Dendritic cell treated with granulocyte-macrophage colony-stimulating factor and Interleukin-4, amounts not matched to agents 40 ng/mL and 50 ng/mL, for 4 days (primary cell): Measurements from ENCODE around the gene ZNF579.
A peak's percentile ranks its signal among the peaks of the same experiment; 100 is the strongest.

Source experiments
- H3K27ac Mint-ChIP-seq: one replicate; pipeline ENCODE4 v1.8.0; 2022; ENCODE audit warnings: mild to moderate bottlenecking, mixed read lengths
- H3K27me3 Mint-ChIP-seq: one replicate; pipeline ENCODE4 v1.8.0; 2022; ENCODE audit warnings: mild to moderate bottlenecking, mixed read lengths
- H3K36me3 Mint-ChIP-seq: one replicate; pipeline ENCODE4 v1.8.0; 2022; ENCODE audit warnings: low read depth, mixed read lengths
- H3K4me1 Mint-ChIP-seq: one replicate; pipeline ENCODE4 v1.8.0; 2022; ENCODE audit warnings: low read depth, mixed read lengths
- H3K4me3 Mint-ChIP-seq: one replicate; pipeline ENCODE4 v1.8.0; 2022; ENCODE audit warnings: mild to moderate bottlenecking, moderate library complexity, mixed read lengths
- H3K9me3 Mint-ChIP-seq: one replicate; pipeline ENCODE4 v1.8.0; 2022; ENCODE audit warnings: mixed read lengths
- intact Hi-C: fragments of 100-400 bp; cut with micrococcal nuclease; formaldehyde crosslinking; loops from one replicate; pipeline ENCODE4 v1.15.0; 2022

Gene ZNF579

DNA sequence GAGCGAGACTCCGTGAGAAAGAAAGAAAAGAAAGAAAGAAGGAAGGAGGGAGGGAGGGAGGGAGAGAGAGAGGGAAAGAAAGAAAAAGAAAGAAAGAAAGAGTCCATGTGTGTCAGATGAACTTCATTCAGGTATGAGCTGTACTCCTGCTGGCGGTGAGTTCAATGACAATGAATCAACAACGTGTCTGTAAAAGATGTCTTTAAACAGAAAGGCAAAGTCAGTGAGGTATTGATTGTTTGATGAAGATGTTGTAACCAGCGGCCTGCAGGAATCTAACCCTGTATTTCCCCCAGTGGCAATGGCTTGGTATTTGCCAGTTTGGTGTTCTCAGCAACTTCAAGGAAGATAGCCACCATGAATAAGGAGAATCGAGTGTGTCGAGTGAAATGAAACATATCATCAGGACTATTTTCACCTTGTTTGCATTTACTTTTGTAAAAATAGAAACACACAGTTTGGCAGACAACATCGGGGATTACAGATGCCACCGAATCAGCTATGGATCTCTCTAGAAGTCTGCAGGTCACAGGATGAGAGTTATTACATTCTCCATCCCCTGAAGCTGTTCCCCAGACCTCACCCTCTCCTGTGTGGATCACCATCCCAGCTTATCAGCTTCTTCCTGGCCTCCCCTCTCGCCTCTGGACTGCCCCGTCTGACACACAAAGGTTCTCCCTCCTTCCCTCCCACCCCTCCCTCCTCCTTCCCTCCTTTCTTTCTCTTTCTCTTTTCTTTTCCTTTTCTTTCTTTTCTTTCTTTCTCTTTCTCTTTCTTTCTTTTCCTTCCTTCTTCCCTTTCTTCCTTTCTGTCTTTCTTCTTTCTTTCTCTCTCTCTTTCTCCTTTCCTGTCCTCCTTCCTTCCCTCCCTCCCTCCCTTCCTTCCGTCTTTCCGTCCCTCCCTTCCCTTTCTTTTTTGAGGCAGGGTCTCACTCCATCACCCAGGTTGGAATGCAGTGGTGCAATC lies 27.1 kb downstream of the ZNF579 start:
- H3K9me3 Mint-ChIP-seq, result no peaks in the 10 kb centered on the region
- H3K27ac Mint-ChIP-seq, result no peak overlapping the region
- no peak overlapping the region for H3K4me3 Mint-ChIP-seq
- intact Hi-C loops, result no loop called here
- H3K36me3 Mint-ChIP-seq, result no peaks in the 10 kb centered on the region
- H3K27me3 Mint-ChIP-seq, result peaks cover 20% of the 10 kb centered on the region
- H3K4me1 Mint-ChIP-seq, result no peaks in the 10 kb centered on the region

DNA sequence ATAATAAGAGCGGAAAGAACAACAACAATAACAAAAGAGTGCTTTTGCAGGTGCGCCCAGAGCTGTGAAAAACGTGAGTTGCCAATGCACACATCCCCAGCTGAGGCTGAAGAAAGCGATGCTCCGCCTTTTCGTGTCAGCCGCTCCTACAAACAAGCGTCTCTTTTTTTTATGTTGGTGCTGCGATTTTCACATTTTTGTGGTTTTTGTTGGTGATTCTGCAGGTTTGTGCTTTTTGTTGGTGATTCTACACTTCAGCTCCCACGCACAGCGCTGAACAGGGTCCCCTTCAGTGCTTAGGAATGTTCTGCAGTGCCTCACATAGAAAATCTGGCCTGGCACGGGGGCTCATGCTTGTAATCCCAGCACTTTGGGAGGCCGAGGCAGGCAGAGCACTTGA lies 28.0 kb downstream of the ZNF579 start:
- H3K4me3 Mint-ChIP-seq, result no peak overlapping the region
- no peak overlapping the region for H3K27ac Mint-ChIP-seq
- no peaks in the 10 kb centered on the region for H3K9me3 Mint-ChIP-seq
- peaks cover 3% of the 10 kb centered on the region for H3K4me1 Mint-ChIP-seq
- H3K27me3 Mint-ChIP-seq, result peaks cover 23% of the 10 kb centered on the region
- intact Hi-C loops, result no loop called here
- H3K36me3 Mint-ChIP-seq, result no peaks in the 10 kb centered on the region

DNA sequence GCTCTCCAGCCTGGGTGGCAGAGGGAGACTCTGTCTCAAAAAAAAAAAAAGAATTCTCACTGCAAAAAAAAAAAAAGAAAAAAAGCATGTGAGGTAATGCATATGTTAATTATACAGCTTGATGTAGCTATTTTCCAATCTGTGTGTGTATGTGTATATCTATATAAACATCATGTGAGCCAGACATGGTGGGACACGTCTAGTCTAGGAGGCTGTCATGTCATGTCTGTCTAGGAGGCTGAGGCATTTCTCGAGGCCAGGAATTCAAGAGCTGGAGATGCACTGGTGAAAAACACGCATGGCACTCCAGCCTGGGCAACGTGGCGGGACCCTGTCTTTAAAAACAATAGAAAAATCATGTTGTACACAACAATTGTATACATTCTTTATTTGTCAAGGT lies 28.4 kb downstream of the ZNF579 start:
- peaks cover 24% of the 10 kb centered on the region for H3K27me3 Mint-ChIP-seq
- intact Hi-C loops, result no loop called here
- H3K27ac Mint-ChIP-seq, result no peak overlapping the region

DNA sequence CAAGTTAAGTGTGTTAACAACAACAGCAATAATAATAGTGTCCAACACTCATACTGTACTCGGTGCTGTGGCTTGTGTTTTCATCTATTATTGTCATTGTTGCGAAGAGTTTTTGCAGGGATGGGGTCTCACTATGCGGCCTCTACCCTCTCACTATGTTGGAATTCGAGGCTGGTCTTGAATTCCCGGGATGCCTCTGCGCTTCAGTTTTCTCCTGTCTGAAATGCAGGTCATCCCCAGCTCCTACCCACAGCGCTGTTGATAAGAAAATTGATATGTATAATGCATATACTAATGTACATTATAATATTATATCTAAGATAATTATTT lies 30.4 kb downstream of the ZNF579 start:
- Mint-ChIP-seq H3K4me3 (no peak overlapping the region), H3K27ac (no peak overlapping the region), H3K9me3 (no peaks in the 10 kb centered on the region), H3K4me1 (peaks cover 24% of the 10 kb centered on the region), H3K36me3 (no peaks in the 10 kb centered on the region), H3K27me3 (peaks cover 40% of the 10 kb centered on the region)
- intact Hi-C loops, result no loop called here

More for the DNA sequence above, 28.4 kb downstream of the ZNF579 start:
- no peaks in the 10 kb centered on the region for H3K36me3 Mint-ChIP-seq
- H3K4me3 Mint-ChIP-seq, result no peak overlapping the region
- no peaks in the 10 kb centered on the region for H3K9me3 Mint-ChIP-seq
- H3K4me1 Mint-ChIP-seq, result peaks cover 7% of the 10 kb centered on the region

DNA sequence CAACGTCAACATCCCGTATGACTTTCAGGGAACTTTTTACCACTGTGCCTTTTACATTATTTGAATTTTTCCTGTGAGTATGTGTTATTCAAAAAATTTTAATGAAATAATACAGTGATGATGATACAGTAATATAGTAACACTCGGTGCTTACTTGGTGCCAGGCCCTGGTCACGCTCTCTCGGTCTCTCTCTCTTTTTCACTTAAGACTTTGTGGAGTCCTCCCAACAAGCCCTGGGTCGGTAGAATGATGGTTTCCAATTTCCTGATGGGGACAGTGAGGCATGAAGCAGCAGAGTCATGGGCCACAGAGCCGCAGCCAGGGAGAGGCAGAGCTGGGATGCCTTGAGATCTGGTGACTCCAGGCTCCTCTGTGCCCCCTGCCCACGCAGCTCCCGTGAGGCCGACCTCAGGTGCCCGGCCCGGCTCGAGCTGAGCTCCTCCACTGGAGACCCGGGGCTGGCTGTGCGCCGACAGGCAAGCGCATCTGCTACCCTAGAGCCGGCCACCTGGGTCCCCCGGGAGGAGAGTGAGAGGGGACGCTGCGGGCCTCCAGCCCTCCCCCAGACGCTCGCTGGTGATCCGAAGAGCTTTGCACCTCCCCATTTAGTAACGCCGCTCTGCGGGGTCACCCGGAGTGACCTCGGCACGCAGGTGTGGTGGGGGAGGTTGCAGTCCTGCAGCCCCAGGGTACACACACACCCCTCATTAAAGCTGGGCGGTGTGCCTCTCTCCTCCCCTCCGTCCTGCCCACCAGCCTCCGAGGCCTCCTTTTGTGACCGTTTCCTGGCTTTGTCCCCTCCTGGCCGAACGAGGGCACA lies 30.9 kb downstream of the ZNF579 start:
- Mint-ChIP-seq H3K36me3 (no peaks in the 10 kb centered on the region), H3K4me1 (peaks cover 28% of the 10 kb centered on the region), H3K9me3 (no peaks in the 10 kb centered on the region), H3K27ac (no peak overlapping the region), H3K4me3 (no peak overlapping the region), H3K27me3 (peaks cover 39% of the 10 kb centered on the region)
- intact Hi-C loops, result no loop called here

DNA sequence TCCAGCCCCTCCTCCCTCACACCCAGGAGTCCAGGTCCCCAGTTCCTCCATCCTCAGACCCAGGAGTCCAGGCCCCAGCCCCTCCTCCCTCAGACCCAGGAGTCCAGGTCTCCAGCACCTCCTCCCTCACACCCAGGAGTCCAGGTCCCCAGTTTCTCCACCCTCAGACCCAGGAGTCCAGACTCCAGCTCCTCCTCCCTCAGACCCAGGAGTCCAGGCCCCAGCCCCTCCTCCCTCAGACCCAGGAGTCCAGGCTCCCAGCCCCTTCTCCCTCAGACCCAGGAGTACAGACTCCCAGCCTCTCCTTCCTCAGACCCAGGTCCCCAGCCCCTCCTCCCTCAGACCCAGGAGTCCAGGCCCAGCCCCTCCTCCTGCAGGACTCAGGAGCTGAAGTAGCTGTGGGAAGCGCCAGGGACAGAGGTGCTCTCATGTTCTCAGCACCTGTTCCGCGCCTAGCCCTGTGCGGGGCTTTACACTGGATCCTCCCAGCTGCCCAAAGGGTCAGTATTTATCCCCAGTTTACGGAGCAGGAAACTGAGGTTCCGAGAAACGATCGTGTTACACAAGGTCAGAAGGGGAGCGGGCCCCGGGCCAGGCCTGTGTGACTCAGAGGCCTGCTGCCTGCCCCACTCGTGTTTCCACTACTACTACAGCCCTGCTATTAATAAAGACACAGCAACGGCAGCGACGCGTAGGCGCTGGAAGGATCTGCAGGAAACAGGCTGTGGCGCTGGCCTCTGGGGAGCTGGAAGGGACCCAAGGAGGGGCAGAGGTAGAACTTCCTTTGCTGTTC lies 33.6 kb downstream of the ZNF579 start:
- no peaks in the 10 kb centered on the region for H3K36me3 Mint-ChIP-seq
- H3K27ac Mint-ChIP-seq, result peak overlapping the region; percentile 51
- intact Hi-C loops, result no loop called here
- H3K4me3 Mint-ChIP-seq, result no peak overlapping the region
- peaks cover 28% of the 10 kb centered on the region for H3K4me1 Mint-ChIP-seq
- peaks cover 34% of the 10 kb centered on the region for H3K27me3 Mint-ChIP-seq
- H3K9me3 Mint-ChIP-seq, result no peaks in the 10 kb centered on the region

DNA sequence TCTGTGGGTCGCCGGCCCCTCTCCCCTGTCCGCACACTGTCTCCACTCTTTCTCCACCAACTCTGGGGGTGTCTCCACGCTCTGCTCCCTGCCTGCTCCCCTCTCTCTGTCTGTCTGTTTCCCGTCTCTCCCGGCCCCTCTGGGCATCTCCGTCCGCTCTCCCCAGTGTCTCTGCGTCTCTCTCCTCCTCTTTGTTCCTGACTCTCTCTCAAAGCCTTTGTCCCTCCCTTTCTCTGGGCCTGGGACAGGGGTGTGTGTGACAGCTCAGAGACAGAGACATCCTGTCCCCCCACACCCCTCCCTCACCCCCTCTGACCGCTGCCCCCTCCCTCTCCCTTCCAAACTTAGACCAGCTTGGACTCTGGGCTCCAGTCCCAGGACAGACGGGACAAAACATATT lies 34.6 kb downstream of the ZNF579 start:
- Mint-ChIP-seq H3K4me3 (no peak overlapping the region), H3K27me3 (peaks cover 36% of the 10 kb centered on the region), H3K4me1 (peaks cover 28% of the 10 kb centered on the region), H3K27ac (no peak overlapping the region), H3K36me3 (no peaks in the 10 kb centered on the region), H3K9me3 (no peaks in the 10 kb centered on the region)
- intact Hi-C loops, result no loop called here

DNA sequence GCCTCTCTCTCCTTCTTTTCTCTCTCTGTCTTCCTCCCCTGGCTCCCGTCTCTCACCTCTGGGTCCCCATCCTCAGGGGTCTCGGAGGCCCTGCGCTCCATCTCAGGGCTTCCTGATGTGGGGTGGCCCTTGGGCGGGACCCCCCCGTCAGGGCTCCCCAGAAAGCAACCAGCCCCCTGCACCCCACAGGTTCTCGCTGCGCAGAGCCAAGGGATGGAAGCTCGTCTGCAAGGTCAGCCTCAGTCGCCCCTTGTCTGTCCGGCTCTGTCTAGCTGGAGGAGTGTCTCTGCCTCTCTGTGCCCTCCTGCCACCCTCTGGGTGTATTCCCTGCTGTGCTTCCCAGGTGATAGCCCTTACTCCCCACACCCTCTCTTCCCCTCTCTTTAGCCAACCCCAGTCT lies 35.2 kb downstream of the ZNF579 start, which contains the start of gene SBK3:
Gene SBK3 (minus strand): TSS at position 101 of the 400 bp plus-strand sequence. CDS start 0 bp downstream, at position 101.
- peaks cover 36% of the 10 kb centered on the region for H3K27me3 Mint-ChIP-seq
- intact Hi-C loops, result no loop called here
- H3K27ac Mint-ChIP-seq, result no peak within 1 kb of the TSS
- peaks cover 28% of the 10 kb centered on the region for H3K4me1 Mint-ChIP-seq
- no peaks in the 10 kb centered on the region for H3K36me3 Mint-ChIP-seq
- no peak within 1 kb of the TSS for H3K4me3 Mint-ChIP-seq
- no peaks in the 10 kb centered on the region for H3K9me3 Mint-ChIP-seq

DNA sequence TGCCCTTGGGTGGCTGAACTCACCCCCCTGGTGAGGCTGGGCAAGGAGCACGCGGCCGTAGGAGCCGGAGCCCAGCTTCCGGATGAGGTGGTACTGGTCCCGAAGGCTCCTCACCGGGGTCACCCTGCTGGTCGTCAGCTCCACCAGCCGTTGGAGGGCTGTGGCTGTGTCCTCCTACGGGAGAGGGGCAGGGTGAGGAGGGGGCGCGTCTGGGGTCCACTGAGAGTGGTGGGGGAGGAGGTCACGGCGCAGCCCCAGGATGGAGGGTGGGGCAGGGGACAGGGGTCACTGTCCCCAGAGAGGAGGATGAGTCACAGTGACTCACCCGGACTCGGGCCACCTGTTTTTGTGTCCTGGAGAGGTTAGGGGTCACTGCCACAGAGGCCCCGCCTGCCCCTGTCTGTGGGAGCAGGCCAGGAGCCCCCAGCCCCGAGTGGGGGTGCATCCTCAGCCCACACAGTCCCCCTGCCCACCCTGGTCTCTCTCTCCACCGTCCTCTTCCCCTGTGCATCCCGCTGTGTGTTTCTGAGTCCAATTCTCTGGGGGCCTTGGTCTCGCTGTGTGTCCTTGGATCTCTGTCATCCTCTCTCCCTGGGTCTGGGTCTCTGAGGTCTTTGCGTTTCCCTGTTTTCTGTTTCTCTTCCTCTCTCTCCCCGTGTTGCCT lies 35.7 kb downstream of the ZNF579 start:
- intact Hi-C loops, result no loop called here
- Mint-ChIP-seq H3K4me1 (peaks cover 28% of the 10 kb centered on the region), H3K27me3 (peaks cover 36% of the 10 kb centered on the region), H3K4me3 (no peak overlapping the region), H3K27ac (no peak overlapping the region), H3K9me3 (no peaks in the 10 kb centered on the region), H3K36me3 (no peaks in the 10 kb centered on the region)

DNA sequence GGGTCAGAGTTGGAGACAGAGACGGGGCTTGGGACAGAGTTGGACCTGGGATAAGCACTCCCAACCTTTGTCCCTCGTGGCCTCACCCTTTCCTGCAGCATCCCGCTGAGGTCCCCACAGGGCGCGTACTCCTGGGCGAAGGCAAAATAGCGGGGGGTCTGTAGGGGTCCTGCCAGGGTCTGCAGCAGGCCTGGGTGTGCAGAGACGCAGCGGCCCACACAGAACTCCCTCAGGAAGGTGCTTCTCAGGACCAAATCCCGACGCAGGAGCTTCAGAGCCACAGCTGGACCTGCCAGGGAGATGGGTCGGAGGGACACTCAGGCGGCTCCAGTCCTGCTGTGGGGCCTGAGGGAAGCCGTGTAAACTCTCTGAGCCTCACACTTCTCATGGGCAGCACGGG lies 36.6 kb downstream of the ZNF579 start:
- peaks cover 32% of the 10 kb centered on the region for H3K27me3 Mint-ChIP-seq
- no peak overlapping the region for H3K27ac Mint-ChIP-seq
- intact Hi-C loops, result no loop called here
- no peak overlapping the region for H3K4me3 Mint-ChIP-seq
- no peaks in the 10 kb centered on the region for H3K9me3 Mint-ChIP-seq
- H3K4me1 Mint-ChIP-seq, result peaks cover 28% of the 10 kb centered on the region
- H3K36me3 Mint-ChIP-seq, result no peaks in the 10 kb centered on the region

DNA sequence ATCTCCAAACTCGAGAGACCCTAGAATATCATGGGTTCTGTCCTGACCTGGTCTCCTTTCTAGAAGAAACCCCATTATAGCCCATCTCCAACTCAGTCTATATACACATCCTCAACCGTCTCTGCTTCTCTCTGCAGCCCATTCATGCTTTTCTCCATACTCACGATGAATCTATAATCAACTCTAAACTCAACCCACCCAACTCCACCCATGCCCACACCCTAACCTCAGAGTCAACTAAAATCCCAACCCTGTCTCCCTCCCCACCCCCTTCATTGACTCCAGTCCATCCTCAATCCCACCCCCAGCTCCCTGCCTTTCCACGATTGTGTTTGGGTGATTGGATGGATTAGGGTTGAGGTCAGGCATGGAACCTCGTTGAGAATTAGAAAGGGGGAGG lies 37.1 kb downstream of the ZNF579 start:
- Mint-ChIP-seq H3K4me1 (peaks cover 28% of the 10 kb centered on the region), H3K36me3 (no peaks in the 10 kb centered on the region), H3K9me3 (no peaks in the 10 kb centered on the region), H3K4me3 (no peak overlapping the region), H3K27me3 (peaks cover 32% of the 10 kb centered on the region), H3K27ac (no peak overlapping the region)
- intact Hi-C loops, result no loop called here

DNA sequence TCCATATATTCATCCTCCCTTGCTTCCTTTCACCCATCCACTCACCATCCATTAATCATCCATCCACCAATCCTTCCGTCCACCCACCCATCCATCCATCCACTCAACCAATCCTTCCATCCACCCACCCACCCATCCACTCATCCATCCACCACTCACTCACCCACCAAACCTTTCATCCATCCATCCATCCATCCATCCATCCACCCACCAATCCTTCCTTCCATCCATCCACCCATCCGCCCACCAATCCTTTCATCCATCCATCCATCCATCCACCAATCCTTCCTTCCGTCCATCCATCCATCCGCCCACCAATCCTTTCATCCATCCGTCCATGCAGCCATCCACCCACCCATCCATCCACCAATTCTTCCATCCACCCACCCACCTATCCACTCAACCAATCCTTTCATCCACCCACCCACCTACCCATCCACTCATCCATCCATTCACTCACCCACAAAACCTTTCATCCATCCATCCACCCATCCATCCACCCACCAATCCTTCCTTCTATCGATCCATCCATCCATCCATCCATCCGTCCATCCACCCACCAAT lies 38.3 kb downstream of the ZNF579 start:
- intact Hi-C loops, result no loop called here

DNA sequence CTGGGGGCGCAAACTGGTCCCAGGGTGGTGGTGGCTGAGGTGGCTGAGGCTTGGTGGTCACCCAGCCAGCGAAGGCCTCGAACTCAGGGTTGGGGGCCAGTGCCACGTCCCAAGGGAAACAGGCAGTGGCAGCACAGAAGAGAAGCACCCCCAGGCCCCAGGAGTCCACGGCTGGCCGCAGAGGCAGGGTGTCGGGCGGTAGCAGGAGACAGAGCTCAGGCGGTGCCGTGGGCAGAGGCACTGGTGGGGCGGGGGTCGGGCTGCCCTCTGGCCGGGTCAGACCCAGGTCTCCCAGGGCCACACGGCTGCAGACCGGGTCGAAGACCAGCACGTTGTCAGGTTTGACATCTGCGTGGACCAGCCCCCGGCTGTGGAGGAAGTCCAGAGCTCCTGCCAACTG lies 39.6 kb downstream of the ZNF579 start:
- Mint-ChIP-seq H3K36me3 (no peaks in the 10 kb centered on the region), H3K27me3 (peaks cover 15% of the 10 kb centered on the region), H3K4me1 (peaks cover 10% of the 10 kb centered on the region), H3K4me3 (no peak overlapping the region), H3K9me3 (no peaks in the 10 kb centered on the region), H3K27ac (no peak overlapping the region)
- intact Hi-C loops, result no loop called here

More for the DNA sequence above, 38.3 kb downstream of the ZNF579 start:
- H3K27ac Mint-ChIP-seq, result no peak overlapping the region
- no peak overlapping the region for H3K4me3 Mint-ChIP-seq
- no peaks in the 10 kb centered on the region for H3K9me3 Mint-ChIP-seq
- peaks cover 24% of the 10 kb centered on the region for H3K27me3 Mint-ChIP-seq
- H3K4me1 Mint-ChIP-seq, result peaks cover 22% of the 10 kb centered on the region
- H3K36me3 Mint-ChIP-seq, result no peaks in the 10 kb centered on the region
